IPS DF 6.9 (cell line): Measurements from ENCODE around the gene PRG2.
A peak's percentile ranks its signal among the peaks of the same experiment; 100 is the strongest.

ENCODE experiments used
- DNase-seq: peaks from one replicate; pipeline ENCODE4 v3.0.0-alpha.2; 2013; ENCODE audit warnings: low read depth, low spot score
- H3K27ac ChIP-seq: one replicate; pipeline ENCODE4 v1.5.1; 2013; ENCODE audit warnings: low read length, control low read depth
- H3K27me3 ChIP-seq: 2 replicates; pipeline ENCODE4 v1.6.1; 2013; ENCODE audit warnings: mild to moderate bottlenecking, low read length; ENCODE audit not compliant: control insufficient read depth, insufficient read depth
- H3K36me3 ChIP-seq: 2 replicates; pipeline ENCODE4 v1.6.1; 2013; ENCODE audit warnings: low read length; ENCODE audit not compliant: control insufficient read depth, insufficient read depth
- H3K4me1 ChIP-seq: 2 replicates; pipeline ENCODE4 v1.6.1; 2013; ENCODE audit warnings: low read length; ENCODE audit not compliant: control insufficient read depth, insufficient read depth
- H3K4me3 ChIP-seq: 2 replicates; pipeline ENCODE4 v1.5.1; 2013; ENCODE audit warnings: mild to moderate bottlenecking, low read length
- H3K9me3 ChIP-seq: 2 replicates; pipeline ENCODE4 v1.6.1; 2013; ENCODE audit warnings: low read length, inconsistent platforms; ENCODE audit not compliant: control insufficient read depth, insufficient read depth
- WGBS: extraction: QIAGEN DNeasy Blood & Tissue Kit; methylation state at CpG from one replicate; pipeline ENCODE4 v1.1.7; 2013; ENCODE audit warnings: mixed read lengths, missing lambda C conversion rate; ENCODE audit not compliant: insufficient read length, insufficient coverage; 5-methylcytosine and 5-hydroxymethylcytosine counted together

Gene PRG2

DNA sequence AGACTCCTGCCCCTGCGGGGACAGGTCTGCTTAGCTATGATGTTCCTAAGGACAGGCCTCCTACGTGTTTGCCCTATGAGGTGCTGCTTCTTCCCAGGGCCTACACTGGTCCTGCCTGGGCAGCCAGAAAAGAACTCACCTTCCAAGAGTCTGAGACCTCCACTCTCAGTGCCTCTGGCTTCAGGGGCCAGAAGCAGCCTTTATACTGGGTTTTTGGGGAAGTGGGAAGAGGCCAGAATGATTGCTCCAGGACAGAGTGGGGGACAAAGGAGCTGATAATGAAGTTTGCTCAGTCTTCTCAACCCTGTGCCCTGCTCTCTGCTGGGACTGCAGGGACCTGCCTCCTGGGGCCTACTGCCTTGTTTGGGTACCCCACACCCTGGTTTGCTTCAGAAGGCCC lies 9.5 kb downstream of the PRG2 start, which contains the start of gene PRG3:
Gene PRG3 (minus strand): TSS at position 176 of the 400 bp plus-strand sequence. CDS start 442 bp downstream, outside the sequence.
- H3K9me3 ChIP-seq = no peaks in the 10 kb centered on the region
- no peaks in the 10 kb centered on the region; the same call in 1 of the 2 replicates for H3K27me3 ChIP-seq
- no peaks in the 10 kb centered on the region; the same call in 1 of the 2 replicates for H3K4me1 ChIP-seq
- H3K4me3 ChIP-seq = no peak within 1 kb of the TSS
- no peak within 1 kb of the TSS for H3K27ac ChIP-seq
- no peaks in the 10 kb centered on the region for H3K36me3 ChIP-seq
- DNase-seq = no peak
- no CpG with 5 or more reads among the region's 2 CpGs for WGBS

DNA sequence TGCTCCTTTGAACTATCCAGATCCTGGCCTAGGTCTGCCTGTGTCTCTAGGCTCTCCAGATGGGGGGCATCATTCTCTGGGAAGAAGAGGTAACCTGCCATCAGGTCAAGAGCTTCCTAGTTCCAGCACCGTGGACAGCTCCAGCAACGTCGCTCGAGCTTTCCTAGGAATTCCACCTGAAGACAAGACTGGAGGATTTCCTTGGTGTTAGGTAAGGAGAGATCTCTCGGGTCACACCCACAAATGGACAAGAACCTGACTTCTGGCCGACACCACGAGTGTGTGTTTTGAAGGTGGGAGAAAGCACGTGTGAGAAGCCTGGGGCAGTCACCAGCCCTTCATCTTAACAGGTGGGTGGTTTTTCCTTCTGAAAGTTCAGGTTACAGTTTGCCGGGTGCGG lies 10.7 kb downstream of the PRG2 start:
- no peaks in the 10 kb centered on the region; the same call in 1 of the 2 replicates for H3K27me3 ChIP-seq

DNA sequence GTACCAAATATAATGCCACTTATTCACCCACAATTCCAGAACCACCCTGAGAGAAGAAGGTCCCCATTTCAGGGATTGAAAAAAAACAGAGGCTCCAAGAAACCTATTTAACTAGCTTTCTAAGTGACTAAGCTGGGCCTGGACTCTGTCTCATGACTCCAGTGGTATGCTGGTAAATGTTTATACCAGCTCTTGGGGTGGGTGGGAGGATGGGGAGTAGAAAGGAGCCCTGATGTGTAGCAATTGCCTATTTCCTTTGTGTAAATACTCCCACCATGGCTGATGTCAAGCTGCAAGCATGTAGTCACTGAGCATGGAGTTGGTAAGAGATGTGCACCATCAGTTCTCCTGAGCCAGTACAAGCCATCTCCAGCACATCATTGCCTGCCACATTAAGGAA lies 12.3 kb downstream of the PRG2 start:
- Histone ChIP-seq H3K4me1 (no peaks in the 10 kb centered on the region; the same call in 1 of the 2 replicates), H3K36me3 (no peaks in the 10 kb centered on the region), H3K27ac (no peak overlapping the region), H3K9me3 (no peaks in the 10 kb centered on the region), H3K27me3 (no peaks in the 10 kb centered on the region; the same call in 1 of the 2 replicates), H3K4me3 (no peak overlapping the region)
- DNase-seq = no peak

More for the DNA sequence above, 10.7 kb downstream of the PRG2 start:
- Histone ChIP-seq H3K4me3 (no peak overlapping the region), H3K9me3 (no peaks in the 10 kb centered on the region), H3K4me1 (no peaks in the 10 kb centered on the region; the same call in 1 of the 2 replicates), H3K27ac (no peak overlapping the region), H3K36me3 (no peaks in the 10 kb centered on the region)
- WGBS = no CpG with 5 or more reads among the region's 10 CpGs
- DNase-seq = peak; percentile 61

DNA sequence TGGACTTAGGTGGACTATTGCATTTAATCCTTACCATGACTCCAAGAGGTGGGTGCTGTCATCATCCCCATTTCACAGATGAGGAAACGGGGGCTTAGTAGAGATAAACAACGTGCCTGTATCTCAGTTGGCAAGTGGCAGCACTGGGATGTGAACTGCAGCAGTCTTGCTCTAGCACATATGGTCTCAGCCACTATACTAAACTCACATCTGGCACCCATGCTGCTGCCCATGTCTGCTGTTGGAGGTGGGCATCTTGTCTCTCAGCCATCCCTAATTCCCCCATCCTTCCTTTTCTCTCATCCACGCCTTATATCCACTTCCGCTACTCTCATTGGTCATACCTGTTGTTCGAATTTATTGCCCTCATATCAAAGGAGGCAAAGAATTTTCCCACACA lies 13.3 kb downstream of the PRG2 start:
- no peaks in the 10 kb centered on the region; the same call in 1 of the 2 replicates for H3K4me1 ChIP-seq
- H3K36me3 ChIP-seq = no peaks in the 10 kb centered on the region
- H3K27ac ChIP-seq = no peak overlapping the region
- no peak for DNase-seq
- whole genome bisulfite sequencing = 100% methylated on average over 3 of the region's 5 CpGs
- no peak overlapping the region for H3K4me3 ChIP-seq
- no peaks in the 10 kb centered on the region for H3K9me3 ChIP-seq
- no peaks in the 10 kb centered on the region; the same call in 1 of the 2 replicates for H3K27me3 ChIP-seq

DNA sequence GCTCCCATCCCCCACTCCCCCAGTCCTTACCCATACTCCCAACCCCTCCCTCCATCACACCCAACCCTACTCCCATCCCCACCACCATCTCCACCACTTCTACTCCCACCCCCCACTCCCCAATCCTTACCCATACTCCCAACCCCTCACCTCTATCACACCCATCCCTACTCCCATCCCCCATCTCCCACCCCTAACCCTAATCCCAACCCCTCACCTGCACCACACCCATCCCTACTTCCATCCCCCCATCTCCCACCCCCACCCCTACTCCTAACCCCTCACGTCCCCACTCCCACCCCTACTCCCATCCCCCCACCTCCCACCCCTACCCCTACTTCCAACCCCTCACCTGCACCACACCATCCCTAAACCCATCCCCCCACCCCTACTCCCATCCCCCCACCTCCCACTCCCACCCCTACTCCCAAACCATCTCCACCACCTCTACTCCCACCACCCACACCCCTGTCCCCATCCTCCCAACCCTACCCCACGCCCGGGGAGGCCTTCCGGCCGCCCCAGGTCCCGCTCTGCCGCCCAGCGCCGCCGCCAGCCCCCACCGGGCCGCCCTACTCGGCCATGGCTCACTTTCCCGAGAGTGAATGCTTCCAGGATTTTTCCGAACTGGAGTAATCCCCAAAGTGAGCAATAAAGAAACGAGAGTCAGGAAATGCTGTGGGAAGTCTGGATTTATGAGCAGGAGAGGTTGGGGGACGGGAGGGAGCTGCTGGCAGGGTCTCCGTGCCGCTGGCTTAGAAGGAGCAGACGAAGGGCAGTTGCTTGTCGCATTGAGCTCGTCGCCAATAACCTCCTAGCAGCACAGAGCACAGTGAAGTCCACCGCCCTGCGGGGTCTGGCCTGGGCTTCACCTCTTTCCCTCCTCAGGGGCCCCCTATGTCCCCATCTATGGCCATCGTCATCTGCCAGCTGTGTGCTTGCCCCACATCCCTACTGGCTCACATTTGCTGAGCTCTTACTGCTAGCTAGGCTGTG lies 14.1 kb downstream of the PRG2 start:
- H3K4me1 ChIP-seq = no peaks in the 10 kb centered on the region; the same call in 1 of the 2 replicates
- H3K36me3 ChIP-seq = no peaks in the 10 kb centered on the region
- no peak overlapping the region for H3K4me3 ChIP-seq
- WGBS = 100% methylated on average over 1 of the region's 26 CpGs
- H3K27ac ChIP-seq = no peak overlapping the region
- H3K9me3 ChIP-seq = no peaks in the 10 kb centered on the region
- H3K27me3 ChIP-seq = no peaks in the 10 kb centered on the region; the same call in 1 of the 2 replicates
- no peak for DNase-seq

DNA sequence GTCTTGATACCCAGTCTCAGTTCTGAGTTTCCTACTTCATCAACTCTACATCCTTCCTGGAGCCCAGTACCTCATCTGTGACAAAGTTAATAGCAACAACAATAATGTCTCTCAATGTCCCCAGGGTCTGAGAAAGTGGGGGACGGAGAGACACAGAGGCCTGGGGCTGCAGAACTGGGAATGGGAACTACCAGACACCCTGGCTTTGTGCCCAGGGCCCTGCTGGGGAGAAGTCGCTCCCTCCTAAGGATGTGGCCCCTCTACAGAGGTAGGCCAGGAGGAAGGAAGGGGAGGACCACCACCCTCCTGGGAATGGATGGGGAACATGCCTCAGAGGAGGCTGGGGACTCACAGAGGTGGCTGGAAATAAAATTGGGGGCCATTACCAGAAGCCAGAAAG lies 15.0 kb downstream of the PRG2 start:
- Histone ChIP-seq H3K4me3 (no peak overlapping the region), H3K4me1 (no peaks in the 10 kb centered on the region; the same call in 1 of the 2 replicates), H3K9me3 (no peaks in the 10 kb centered on the region), H3K27me3 (no peaks in the 10 kb centered on the region), H3K27ac (no peak overlapping the region), H3K36me3 (no peaks in the 10 kb centered on the region)
- no CpG with 5 or more reads among the region's 2 CpGs for WGBS
- DNase-seq = no peak

DNA sequence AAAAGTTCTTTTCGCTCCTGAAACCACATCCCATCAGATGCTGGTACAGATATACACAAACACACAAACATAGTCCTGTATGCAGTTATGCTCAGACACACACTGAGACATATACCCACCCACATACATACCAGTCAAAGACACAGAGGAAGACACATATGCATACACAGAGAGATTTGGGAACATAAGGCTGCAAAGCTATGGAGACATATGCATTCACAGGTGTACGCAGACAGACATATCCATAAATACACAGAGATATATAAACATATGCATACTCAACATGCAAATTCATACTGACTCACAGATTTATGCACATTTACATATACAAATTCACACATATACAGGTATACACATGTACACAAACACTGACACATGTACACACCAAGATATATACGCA lies 15.5 kb downstream of the PRG2 start:
- no CpG with 5 or more reads among the region's 3 CpGs for WGBS
- Histone ChIP-seq H3K9me3 (no peaks in the 10 kb centered on the region), H3K27me3 (no peaks in the 10 kb centered on the region), H3K27ac (no peak overlapping the region), H3K4me3 (no peak overlapping the region), H3K36me3 (no peaks in the 10 kb centered on the region), H3K4me1 (no peaks in the 10 kb centered on the region; the same call in 1 of the 2 replicates)
- DNase-seq = no peak

DNA sequence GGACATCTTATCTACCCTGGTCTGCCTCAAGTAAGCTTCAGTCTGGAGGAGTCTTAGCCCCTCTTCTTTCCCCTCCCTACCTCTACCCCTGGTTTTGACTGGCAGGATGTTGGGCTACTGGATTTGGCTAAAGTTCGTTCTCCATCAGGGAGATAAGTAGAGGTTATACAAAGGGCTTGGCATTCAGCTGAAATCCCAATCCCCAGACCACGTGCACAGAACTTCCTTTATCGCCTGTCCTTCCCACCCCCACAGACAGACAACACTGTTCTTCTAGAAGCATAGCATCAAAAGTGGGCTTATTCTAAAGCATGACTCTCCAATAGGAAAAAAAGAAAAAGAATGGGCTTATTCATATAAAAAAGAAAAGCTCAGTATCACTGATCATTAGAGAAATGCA lies 17.3 kb downstream of the PRG2 start:
- WGBS = no CpG with 5 or more reads among the region's 3 CpGs
- no peaks in the 10 kb centered on the region for H3K27me3 ChIP-seq
- no peak overlapping the region for H3K27ac ChIP-seq
- no peaks in the 10 kb centered on the region for H3K4me1 ChIP-seq
- DNase-seq = no peak
- H3K4me3 ChIP-seq = no peak overlapping the region
- H3K36me3 ChIP-seq = no peaks in the 10 kb centered on the region
- no peaks in the 10 kb centered on the region for H3K9me3 ChIP-seq

DNA sequence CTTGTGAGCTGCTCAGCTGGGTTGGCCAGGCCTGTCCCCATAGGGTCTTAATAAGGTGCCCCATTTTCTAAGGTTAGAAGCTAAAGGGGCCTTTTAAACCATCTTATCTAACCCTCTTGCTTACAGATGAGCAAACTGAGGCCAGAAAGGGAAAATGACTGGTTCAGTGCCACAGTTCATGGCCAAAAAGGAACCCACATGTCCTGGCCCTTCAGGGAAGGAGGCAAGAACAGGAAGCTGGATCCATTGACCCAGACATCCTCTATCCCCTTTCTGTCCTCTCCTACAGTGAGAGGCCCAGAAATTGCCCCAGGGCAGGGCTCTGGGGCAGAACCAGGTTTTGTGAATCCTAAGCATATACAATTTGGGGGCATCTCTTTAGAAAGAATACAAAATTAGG lies 19.5 kb downstream of the PRG2 start:
- H3K36me3 ChIP-seq = no peaks in the 10 kb centered on the region
- no peaks in the 10 kb centered on the region for H3K27me3 ChIP-seq
- H3K27ac ChIP-seq = no peak overlapping the region
- H3K4me3 ChIP-seq = no peak overlapping the region
- H3K9me3 ChIP-seq = no peaks in the 10 kb centered on the region
- H3K4me1 ChIP-seq = no peaks in the 10 kb centered on the region
- no peak for DNase-seq

DNA sequence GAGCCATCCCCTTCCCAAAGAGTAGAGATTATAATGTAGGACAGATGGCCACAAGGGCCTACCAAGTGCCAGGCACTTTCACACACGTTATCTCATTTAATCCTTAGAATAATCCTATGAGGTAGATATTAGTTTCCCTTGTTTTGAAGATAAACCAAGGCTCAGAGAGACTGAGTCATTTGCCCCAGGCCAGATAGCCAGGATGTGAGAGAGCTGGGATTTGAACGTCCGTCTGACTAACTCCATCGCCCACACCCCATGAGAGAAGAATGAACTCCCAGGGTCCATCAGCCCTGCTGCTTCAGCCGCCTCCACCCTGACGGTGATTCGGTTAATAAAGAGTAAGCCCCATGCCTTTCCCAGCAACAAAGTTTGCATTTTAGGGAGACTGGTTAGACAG lies 20.2 kb downstream of the PRG2 start:
- no peak overlapping the region for H3K27ac ChIP-seq
- no CpG with 5 or more reads among the region's 7 CpGs for WGBS
- no peaks in the 10 kb centered on the region for H3K36me3 ChIP-seq

More for the DNA sequence above, 20.2 kb downstream of the PRG2 start:
- Histone ChIP-seq H3K27me3 (no peaks in the 10 kb centered on the region), H3K4me3 (no peak overlapping the region), H3K9me3 (no peaks in the 10 kb centered on the region), H3K4me1 (peaks cover 4% of the 10 kb centered on the region; the same call in 1 of the 2 replicates)
- no peak for DNase-seq
